Esophagus squamous epithelium (tissue), 4 donors: ENCODE measurements around the gene PLEKHG4B.

Source experiments
- POLR2A ChIP-seq, 4 donors: fragments of 450-650 bp; IDR thresholded peaks; one replicate each; pipeline ENCODE4 v1.6.1; 2017; ENCODE audit warnings: antibody characterized with exemption in 4 of 4, mild to moderate bottlenecking in 4 of 4, moderate library complexity in 3 of 4
- TF ChIP-seq, protein P1 (sequence below), 6 experiments: fragments of 450-650 bp in 4 of 6; fragments of 200-600 bp in 2 of 6; sonication (generic) in 2 of 6; IDR thresholded peaks; one replicate each; pipeline ENCODE4 v1.5.1; 2016 to 2019; ENCODE audit warnings: antibody characterized with exemption in 6 of 6, mild to moderate bottlenecking in 4 of 6, moderate library complexity in 4 of 6

GRCh38 chr5:162565-163337, 70.8 kb downstream of the PLEKHG4B start:
- TF ChIP-seq, protein P1, sequence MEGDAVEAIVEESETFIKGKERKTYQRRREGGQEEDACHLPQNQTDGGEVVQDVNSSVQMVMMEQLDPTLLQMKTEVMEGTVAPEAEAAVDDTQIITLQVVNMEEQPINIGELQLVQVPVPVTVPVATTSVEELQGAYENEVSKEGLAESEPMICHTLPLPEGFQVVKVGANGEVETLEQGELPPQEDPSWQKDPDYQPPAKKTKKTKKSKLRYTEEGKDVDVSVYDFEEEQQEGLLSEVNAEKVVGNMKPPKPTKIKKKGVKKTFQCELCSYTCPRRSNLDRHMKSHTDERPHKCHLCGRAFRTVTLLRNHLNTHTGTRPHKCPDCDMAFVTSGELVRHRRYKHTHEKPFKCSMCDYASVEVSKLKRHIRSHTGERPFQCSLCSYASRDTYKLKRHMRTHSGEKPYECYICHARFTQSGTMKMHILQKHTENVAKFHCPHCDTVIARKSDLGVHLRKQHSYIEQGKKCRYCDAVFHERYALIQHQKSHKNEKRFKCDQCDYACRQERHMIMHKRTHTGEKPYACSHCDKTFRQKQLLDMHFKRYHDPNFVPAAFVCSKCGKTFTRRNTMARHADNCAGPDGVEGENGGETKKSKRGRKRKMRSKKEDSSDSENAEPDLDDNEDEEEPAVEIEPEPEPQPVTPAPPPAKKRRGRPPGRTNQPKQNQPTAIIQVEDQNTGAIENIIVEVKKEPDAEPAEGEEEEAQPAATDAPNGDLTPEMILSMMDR (IDR thresholded peaks at IDR 0.05), result no peak
- no peak for TF ChIP-seq POLR2A (IDR thresholded peaks at IDR 0.05)
